ENCODE results near the gene KCNJ10.

DNA sequence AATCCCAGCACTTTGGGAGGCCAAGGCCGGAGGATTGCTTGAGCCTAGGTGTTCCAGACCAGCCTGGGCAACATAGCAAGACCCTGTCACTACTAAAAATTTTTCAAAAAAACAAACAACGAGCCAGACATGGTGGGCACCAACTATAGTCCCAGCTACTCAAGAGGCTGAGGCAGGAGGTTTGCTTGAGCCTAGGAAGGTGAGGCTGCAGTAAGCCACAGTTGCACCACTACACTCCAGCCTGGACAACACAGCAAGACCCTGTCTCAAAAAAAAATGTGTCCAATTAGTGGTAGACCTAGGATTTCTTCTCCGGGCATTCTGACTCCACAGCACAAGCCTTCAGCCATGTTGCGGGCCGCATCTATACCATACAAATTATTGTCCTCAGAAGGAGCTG lies 35.2 kb upstream of the KCNJ10 start:
- TF ChIP-seq, protein P1, sequence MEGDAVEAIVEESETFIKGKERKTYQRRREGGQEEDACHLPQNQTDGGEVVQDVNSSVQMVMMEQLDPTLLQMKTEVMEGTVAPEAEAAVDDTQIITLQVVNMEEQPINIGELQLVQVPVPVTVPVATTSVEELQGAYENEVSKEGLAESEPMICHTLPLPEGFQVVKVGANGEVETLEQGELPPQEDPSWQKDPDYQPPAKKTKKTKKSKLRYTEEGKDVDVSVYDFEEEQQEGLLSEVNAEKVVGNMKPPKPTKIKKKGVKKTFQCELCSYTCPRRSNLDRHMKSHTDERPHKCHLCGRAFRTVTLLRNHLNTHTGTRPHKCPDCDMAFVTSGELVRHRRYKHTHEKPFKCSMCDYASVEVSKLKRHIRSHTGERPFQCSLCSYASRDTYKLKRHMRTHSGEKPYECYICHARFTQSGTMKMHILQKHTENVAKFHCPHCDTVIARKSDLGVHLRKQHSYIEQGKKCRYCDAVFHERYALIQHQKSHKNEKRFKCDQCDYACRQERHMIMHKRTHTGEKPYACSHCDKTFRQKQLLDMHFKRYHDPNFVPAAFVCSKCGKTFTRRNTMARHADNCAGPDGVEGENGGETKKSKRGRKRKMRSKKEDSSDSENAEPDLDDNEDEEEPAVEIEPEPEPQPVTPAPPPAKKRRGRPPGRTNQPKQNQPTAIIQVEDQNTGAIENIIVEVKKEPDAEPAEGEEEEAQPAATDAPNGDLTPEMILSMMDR (IDR thresholded peaks at IDR 0.05), result no peak
- no peak for TF ChIP-seq ATF3 (CRISPR knock-in tag; conservative IDR thresholded peaks at IDR 0.05)
- no peak for TF ChIP-seq ETV6 (CRISPR knock-in tag; IDR thresholded peaks at IDR 0.05)
- no peak for TF ChIP-seq USF1 (CRISPR knock-in tag; IDR thresholded peaks at IDR 0.05)
- TF ChIP-seq FOXK1 (CRISPR knock-in tag; IDR thresholded peaks at IDR 0.05), result no peak
- no peak for TF ChIP-seq NR3C1 (CRISPR knock-in tag; conservative IDR thresholded peaks at IDR 0.05; ENCODE audit: low read depth)
- TF ChIP-seq, protein P2, sequence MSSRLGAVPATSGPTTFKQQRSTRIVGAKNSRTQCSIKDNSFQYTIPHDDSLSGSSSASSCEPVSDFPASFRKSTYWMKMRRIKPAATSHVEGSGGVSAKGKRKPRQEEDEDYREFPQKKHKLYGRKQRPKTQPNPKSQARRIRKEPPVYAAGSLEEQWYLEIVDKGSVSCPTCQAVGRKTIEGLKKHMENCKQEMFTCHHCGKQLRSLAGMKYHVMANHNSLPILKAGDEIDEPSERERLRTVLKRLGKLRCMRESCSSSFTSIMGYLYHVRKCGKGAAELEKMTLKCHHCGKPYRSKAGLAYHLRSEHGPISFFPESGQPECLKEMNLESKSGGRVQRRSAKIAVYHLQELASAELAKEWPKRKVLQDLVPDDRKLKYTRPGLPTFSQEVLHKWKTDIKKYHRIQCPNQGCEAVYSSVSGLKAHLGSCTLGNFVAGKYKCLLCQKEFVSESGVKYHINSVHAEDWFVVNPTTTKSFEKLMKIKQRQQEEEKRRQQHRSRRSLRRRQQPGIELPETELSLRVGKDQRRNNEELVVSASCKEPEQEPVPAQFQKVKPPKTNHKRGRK (CRISPR knock-in tag; IDR thresholded peaks at IDR 0.05; ENCODE audit: borderline replicate concordance), result no peak
- TF ChIP-seq, protein P3, sequence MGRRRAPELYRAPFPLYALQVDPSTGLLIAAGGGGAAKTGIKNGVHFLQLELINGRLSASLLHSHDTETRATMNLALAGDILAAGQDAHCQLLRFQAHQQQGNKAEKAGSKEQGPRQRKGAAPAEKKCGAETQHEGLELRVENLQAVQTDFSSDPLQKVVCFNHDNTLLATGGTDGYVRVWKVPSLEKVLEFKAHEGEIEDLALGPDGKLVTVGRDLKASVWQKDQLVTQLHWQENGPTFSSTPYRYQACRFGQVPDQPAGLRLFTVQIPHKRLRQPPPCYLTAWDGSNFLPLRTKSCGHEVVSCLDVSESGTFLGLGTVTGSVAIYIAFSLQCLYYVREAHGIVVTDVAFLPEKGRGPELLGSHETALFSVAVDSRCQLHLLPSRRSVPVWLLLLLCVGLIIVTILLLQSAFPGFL (CRISPR knock-in tag; IDR thresholded peaks at IDR 0.05; ENCODE audit: borderline replicate concordance), result no peak
- no peak for TF ChIP-seq IRF2 (CRISPR knock-in tag; IDR thresholded peaks at IDR 0.05; ENCODE audit: borderline replicate concordance, low read depth)
- TF ChIP-seq, protein P4, sequence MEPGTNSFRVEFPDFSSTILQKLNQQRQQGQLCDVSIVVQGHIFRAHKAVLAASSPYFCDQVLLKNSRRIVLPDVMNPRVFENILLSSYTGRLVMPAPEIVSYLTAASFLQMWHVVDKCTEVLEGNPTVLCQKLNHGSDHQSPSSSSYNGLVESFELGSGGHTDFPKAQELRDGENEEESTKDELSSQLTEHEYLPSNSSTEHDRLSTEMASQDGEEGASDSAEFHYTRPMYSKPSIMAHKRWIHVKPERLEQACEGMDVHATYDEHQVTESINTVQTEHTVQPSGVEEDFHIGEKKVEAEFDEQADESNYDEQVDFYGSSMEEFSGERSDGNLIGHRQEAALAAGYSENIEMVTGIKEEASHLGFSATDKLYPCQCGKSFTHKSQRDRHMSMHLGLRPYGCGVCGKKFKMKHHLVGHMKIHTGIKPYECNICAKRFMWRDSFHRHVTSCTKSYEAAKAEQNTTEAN (CRISPR knock-in tag; IDR thresholded peaks at IDR 0.05), result no peak
- no peak for TF ChIP-seq NR1H2 (CRISPR knock-in tag; IDR thresholded peaks at IDR 0.05)
- TF ChIP-seq TP53 (CRISPR knock-in tag; IDR thresholded peaks at IDR 0.05), result no peak
- peak; percentile 76 for TF ChIP-seq ZNF121 (CRISPR knock-in tag; IDR thresholded peaks at IDR 0.05)

Measured in WTC11 (cell line).